ENCODE data around the gene SAMD15. TPM values are rescaled to one million over a fixed set of nuclear protein-coding genes. Genes with fewer than 3 reads are reported as not detected.

SAMD15 gene
- total RNA-seq, 1 donor from 2014 or later, result 2.1 TPM

GRCh38 chr14:77424862-77425261 lies 47.7 kb downstream of the SAMD15 start:
- no peak overlapping the region for H3K27ac Mint-ChIP-seq (ENCODE audit: unreplicated experiment)
- peaks cover 12% of the 10 kb centered on the region for H3K9me3 Mint-ChIP-seq (ENCODE audit: unreplicated experiment)
- peaks cover 39% of the 10 kb centered on the region for H3K36me3 Mint-ChIP-seq (ENCODE audit: low read depth, unreplicated experiment)
- Histone ChIP-seq H4K20me1 (ENCODE audit: insufficient read depth, low read length) (no peaks in the 10 kb centered on the region), H3K9ac (ENCODE audit: low read length) (no peak overlapping the region), H3K27ac (ENCODE audit: low read depth, low read length) (no peak overlapping the region), H3K9me3 (ENCODE audit: insufficient read depth, low read depth, low read length) (no peaks in the 10 kb centered on the region), H3K36me3 (ENCODE audit: insufficient read depth, low read length) (peaks cover 46% of the 10 kb centered on the region), H3K27me3 (ENCODE audit: insufficient read depth, low read length) (no peaks in the 10 kb centered on the region), H2AFZ (ENCODE audit: low read depth, low read length) (no peak overlapping the region), H3K4me1 (ENCODE audit: insufficient read depth, low read length) (no peaks in the 10 kb centered on the region), H3K79me2 (ENCODE audit: insufficient read depth, low read length) (no peaks in the 10 kb centered on the region), H3K4me3 (ENCODE audit: insufficient read depth, low read depth, low read length) (no peak overlapping the region), H3K4me2 (ENCODE audit: low read length) (no peak overlapping the region)
- FAIRE-seq (no peak), DNase-seq (ENCODE audit: low read depth) (no peak)
- peaks cover 6% of the 10 kb centered on the region for H3K4me1 Mint-ChIP-seq (ENCODE audit: low read depth, unreplicated experiment)
- H3K4me3 Mint-ChIP-seq (ENCODE audit: unreplicated experiment), result no peak overlapping the region
- TF ChIP-seq CTCF (IDR thresholded peaks at IDR 0.05; ENCODE audit: insufficient read depth, low read depth, low read length), result no peak
- no peak for TF ChIP-seq EZH2 (IDR thresholded peaks at IDR 0.05; ENCODE audit: insufficient read depth, low read length)
- H3K27me3 Mint-ChIP-seq (ENCODE audit: low read depth, unreplicated experiment), result no peaks in the 10 kb centered on the region

- H3K9ac ChIP-seq (ENCODE audit: low read length), result no peak overlapping the region
- no peak overlapping the region for H3K27ac Mint-ChIP-seq (ENCODE audit: unreplicated experiment)
These were observed 49.2 kb downstream of the SAMD15 start for GRCh38 chr14:77426396-77426795.

More at GRCh38 chr14:77426396-77426795, 49.2 kb downstream of the SAMD15 start:
- H3K4me1 ChIP-seq (ENCODE audit: insufficient read depth, low read length), result no peaks in the 10 kb centered on the region
- no peak overlapping the region for H2AFZ ChIP-seq (ENCODE audit: low read depth, low read length)
- H3K4me3 ChIP-seq (ENCODE audit: insufficient read depth, low read depth, low read length), result no peak overlapping the region
- peaks cover 48% of the 10 kb centered on the region for H3K36me3 ChIP-seq (ENCODE audit: insufficient read depth, low read length)
- H3K4me1 Mint-ChIP-seq (ENCODE audit: low read depth, unreplicated experiment), result peaks cover 6% of the 10 kb centered on the region
- no peaks in the 10 kb centered on the region for H4K20me1 ChIP-seq (ENCODE audit: insufficient read depth, low read length)
- peaks cover 5% of the 10 kb centered on the region for H3K9me3 Mint-ChIP-seq (ENCODE audit: unreplicated experiment)
- TF ChIP-seq CTCF (IDR thresholded peaks at IDR 0.05; ENCODE audit: insufficient read depth, low read depth, low read length) (no peak), EZH2 (IDR thresholded peaks at IDR 0.05; ENCODE audit: insufficient read depth, low read length) (no peak)
- peaks cover 35% of the 10 kb centered on the region for H3K36me3 Mint-ChIP-seq (ENCODE audit: low read depth, unreplicated experiment)
- no peak overlapping the region for H3K27ac ChIP-seq (ENCODE audit: low read depth, low read length)
- H3K27me3 ChIP-seq (ENCODE audit: insufficient read depth, low read length), result no peaks in the 10 kb centered on the region
- DNase-seq (ENCODE audit: low read depth) (no peak), FAIRE-seq (no peak)
- no peaks in the 10 kb centered on the region for H3K79me2 ChIP-seq (ENCODE audit: insufficient read depth, low read length)
- no peaks in the 10 kb centered on the region for H3K27me3 Mint-ChIP-seq (ENCODE audit: low read depth, unreplicated experiment)
- H3K9me3 ChIP-seq (ENCODE audit: insufficient read depth, low read depth, low read length), result no peaks in the 10 kb centered on the region
- H3K4me2 ChIP-seq (ENCODE audit: low read length), result no peak overlapping the region
- no peak overlapping the region for H3K4me3 Mint-ChIP-seq (ENCODE audit: unreplicated experiment)

Measured in astrocyte (in vitro differentiated cells and primary cell).